Stimulated activated CD8-positive, alpha-beta memory T cell treated with anti-CD3 and anti-CD28 coated beads, Interleukin-7, amount 100 ng/mL, for 1 hour (primary cell): ENCODE data around the gene IDNK.
"Not testable (repeated sequence)": the region's sequence is repeated elsewhere in the genome, so short reads cannot be mapped to it uniquely, and the experiment has no call there.

Experiments used
- DNase-seq, 2 donors: peaks; one replicate each; pipeline ENCODE4 v3.0.0-alpha.2; 2020; ENCODE audit warnings: low read depth in 2 of 2

Gene IDNK

GRCh38 chr9:83622939-83623678 lies at the start of gene IDNK:
Gene IDNK, plus strand, starts transcription at chr9:83623143. Its CDS starts 29 bp downstream, at chr9:83623172.
- DNase-seq: peak; percentile 27 to 32

- DNase-seq: no peak
Measured at GRCh38 chr9:83574482-83574881, 48.5 kb upstream of the IDNK start.

- DNase-seq: no peak
Measured at GRCh38 chr9:83582029-83582428, 40.9 kb upstream of the IDNK start.

GRCh38 chr9:83583151-83584014 lies 39.6 kb upstream of the IDNK start:
- no peak for DNase-seq

- no peak for DNase-seq
Measured at GRCh38 chr9:83584995-83585394, 37.9 kb upstream of the IDNK start.

GRCh38 chr9:83588256-83588655 lies 34.7 kb upstream of the IDNK start:
- no peak for DNase-seq

GRCh38 chr9:83596899-83597504 lies 25.9 kb upstream of the IDNK start:
- no peak for DNase-seq

- no peak for DNase-seq
Measured at GRCh38 chr9:83598487-83598886, 24.5 kb upstream of the IDNK start.

- no peak for DNase-seq
Measured at GRCh38 chr9:83599071-83599470, 23.9 kb upstream of the IDNK start.

- no peak for DNase-seq
Measured at GRCh38 chr9:83601463-83601862, 21.5 kb upstream of the IDNK start.

- not testable (repeated sequence) for DNase-seq
Measured at GRCh38 chr9:83607620-83608019, 15.3 kb upstream of the IDNK start.

- not testable (repeated sequence) for DNase-seq
Measured at GRCh38 chr9:83613298-83613697, 9.6 kb upstream of the IDNK start.

- no peak for DNase-seq
Measured at GRCh38 chr9:83617299-83617698, 5.6 kb upstream of the IDNK start.

- DNase-seq: no peak
Measured at GRCh38 chr9:83620841-83621636, 1.9 kb upstream of the IDNK start.

GRCh38 chr9:83622433-83622938 lies 457 bp upstream of the IDNK start:
- DNase-seq: no peak

- no peak for DNase-seq
Measured at GRCh38 chr9:83623679-83624076, 735 bp downstream of the IDNK start.

GRCh38 chr9:83625178-83625577 lies 2.2 kb downstream of the IDNK start:
- no peak for DNase-seq

GRCh38 chr9:83628540-83628939 lies 5.6 kb downstream of the IDNK start:
- DNase-seq: no peak

- DNase-seq: no peak
Measured at GRCh38 chr9:83629433-83630104, 6.6 kb downstream of the IDNK start.

- DNase-seq: no peak
Measured at GRCh38 chr9:83630938-83631457, 8.1 kb downstream of the IDNK start.

- no peak for DNase-seq
Measured at GRCh38 chr9:83633255-83633654, 10.3 kb downstream of the IDNK start.
